ENCODE measurements around the gene E2F2. TPM values are rescaled to one million over a fixed set of nuclear protein-coding genes. Genes with fewer than 3 reads are reported as not detected.
A peak's percentile ranks its signal among the peaks of the same experiment; 100 is the strongest.

The E2F2 gene, protein sequence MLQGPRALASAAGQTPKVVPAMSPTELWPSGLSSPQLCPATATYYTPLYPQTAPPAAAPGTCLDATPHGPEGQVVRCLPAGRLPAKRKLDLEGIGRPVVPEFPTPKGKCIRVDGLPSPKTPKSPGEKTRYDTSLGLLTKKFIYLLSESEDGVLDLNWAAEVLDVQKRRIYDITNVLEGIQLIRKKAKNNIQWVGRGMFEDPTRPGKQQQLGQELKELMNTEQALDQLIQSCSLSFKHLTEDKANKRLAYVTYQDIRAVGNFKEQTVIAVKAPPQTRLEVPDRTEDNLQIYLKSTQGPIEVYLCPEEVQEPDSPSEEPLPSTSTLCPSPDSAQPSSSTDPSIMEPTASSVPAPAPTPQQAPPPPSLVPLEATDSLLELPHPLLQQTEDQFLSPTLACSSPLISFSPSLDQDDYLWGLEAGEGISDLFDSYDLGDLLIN
- total RNA-seq (ENCODE audit: insufficient read depth, low replicate concordance), result 5.1 TPM

DNA sequence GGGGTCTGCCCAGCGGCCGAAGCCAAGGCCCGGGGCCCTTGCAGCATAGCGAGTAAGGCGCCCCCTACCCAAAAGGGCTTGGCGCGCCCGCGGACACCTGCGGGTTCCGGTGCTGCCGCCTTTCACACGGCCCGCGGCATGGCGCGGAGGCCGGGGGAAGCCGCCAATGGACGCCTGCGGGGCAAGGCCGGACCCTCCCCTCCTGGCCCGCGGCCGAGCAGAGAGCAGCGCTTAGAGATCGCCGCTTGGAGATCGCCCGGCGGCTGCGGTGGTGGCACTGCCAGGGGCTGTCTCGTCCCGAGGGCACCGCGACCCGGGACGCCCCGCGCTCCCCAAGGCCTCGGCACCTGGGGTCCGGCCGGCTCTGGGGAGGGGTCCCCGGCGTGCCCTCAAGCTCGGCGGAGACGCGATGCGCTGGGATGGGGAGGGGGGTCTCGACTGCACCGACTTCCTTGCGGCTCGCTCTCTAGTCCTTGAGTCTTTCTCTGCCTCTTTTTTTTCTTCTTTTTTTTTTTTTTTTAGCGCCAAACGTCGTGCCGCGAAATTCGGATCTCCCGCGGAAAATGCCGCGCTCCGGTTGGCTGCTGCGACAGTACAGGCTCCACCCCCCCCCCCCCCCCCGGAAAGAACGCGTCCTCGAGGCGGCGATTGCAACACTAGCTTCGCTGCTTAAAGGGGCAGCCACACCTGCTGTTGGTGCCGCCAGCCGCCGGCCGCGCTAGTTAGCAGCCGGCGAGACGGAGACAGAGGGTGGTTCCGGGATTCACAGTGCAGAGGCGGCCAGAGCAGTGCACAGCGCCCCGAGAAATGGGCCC, at the start of gene E2F2:
Gene E2F2 (minus strand): TSS at position 487 of the 815 bp plus-strand sequence. CDS start 440 bp downstream, at position 47.
- peak; percentile 90 for DNase-seq (ENCODE audit: low spot score)

DNA sequence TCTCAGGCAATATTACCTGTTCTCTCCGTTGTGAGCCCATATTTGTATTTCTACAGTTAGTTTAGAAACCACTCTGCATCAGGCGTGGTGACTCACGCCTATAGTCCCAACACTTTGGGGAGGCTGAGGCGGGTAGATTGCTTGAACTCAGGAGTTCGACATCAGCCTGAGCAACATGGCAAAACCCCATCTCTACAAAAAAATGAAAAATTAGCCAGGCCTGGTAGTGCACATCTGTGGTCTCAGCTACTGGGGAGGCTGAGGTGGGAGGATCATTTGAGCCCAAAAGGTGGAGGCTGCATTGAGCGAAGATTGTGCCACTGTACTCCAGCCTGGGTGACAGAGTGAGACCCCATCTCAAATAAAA, 47.9 kb upstream of the E2F2 start:
- DNase-seq (ENCODE audit: low spot score), result no peak

DNA sequence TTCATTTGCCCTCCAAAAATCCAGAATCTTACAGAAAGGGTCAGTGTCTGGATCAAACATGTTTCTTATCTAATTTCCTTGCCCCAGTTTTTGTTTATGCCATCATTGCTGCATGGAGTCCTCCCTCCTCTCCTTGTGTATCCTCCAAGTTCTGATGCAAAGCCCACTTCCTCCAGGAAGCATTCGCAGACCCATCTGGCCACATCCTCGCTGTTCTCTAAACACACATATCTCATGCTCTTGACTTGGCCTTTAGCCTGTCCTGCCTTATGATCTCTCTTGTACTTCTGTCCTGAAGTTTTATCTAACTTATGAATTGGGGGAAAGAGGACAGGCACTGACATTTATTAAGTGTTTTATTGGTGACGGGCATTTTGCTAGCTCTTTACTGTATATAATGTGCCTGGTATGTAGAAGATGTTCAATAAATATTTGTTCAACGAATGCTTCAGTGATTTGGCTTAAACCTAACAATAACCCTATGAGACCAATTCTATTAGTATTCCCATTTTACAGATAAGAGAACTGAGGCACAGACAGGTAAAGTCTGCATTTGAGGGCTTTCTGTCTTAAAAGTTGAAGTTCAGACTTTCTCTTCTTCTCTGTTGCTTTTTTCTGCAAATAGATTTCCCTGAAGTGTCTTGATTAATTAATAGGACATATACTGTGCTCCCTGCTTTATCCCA, 47.4 kb upstream of the E2F2 start:
- DNase-seq (ENCODE audit: low spot score), result no peak

DNA sequence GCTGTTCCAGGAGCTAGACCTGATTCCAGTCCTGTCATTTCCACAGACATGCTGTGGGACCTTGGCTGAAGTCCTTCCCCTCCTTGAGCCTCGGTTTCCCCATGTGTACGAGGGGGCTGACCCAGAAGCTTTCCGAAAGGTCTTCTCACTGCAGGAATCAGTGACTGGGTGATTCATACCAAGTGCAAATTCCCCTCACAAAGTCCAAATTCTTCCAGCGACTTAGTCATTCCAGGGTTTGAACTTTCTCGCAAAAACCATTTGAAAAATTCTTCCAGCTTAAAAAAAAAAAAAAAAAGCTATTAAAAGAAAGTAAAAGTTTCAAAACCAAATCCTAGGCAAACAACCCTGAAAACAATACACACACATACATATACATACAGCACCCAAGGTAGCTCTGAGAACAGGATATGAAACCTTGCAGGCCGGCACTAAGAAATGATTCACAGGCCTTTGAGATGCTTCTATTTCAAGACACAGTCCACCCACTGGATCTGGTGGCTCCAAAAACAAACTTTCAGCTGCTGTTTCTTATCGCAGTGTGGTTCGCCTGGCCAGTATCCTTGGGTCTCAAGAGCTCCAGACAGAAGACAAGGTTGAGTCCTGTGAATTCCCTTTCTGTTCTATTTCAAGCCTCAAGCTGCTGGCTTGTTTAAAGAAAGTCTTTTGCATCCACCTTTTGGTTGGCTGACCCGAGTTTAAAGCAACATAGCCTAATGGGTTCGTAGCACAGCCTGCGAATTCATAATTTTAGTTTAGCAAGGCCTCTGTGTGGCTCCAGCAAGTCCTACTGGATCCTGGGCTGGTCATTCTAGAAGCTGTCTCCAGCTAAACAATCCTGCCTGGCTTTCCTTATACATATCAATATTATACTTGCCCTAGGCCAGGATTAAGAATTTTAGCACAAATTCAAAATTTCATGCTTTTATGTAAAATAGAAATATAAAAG, 46.3 kb upstream of the E2F2 start:
- peak; percentile 98 for DNase-seq (ENCODE audit: low spot score)

DNA sequence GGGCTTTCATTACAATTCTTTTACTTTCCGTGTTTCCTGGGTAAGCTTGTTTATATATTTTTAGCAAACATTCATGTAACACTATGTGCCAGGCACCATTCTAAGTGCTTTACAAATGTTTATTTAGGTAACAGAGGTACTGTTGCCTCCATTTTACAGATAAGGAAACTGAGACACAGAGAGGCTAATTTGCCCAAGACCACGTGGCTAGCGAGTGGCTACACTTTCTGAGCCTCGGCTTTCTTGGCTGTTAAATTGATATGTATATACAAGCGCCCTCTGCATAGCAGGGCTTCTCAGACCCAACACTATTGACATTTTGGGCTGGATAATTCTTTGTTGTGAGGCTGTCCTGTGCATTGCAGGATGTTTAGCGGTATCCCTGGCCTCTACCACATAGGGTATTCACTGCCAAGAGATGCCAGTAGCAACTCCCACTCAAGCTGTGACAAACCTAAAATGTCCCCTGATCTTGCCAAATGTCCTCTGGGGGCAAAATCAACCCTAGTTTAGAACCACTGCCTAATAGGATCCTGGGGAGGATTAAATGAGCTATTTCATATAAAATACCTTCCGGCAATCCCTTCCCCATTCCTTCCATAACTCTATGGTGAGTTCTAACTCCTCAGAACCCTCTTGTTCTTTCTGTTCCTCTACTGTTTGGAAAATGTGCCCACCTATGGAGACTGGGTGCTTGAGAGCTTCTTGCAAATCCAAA, 45.5 kb upstream of the E2F2 start:
- DNase-seq (ENCODE audit: low spot score), result no peak

DNA sequence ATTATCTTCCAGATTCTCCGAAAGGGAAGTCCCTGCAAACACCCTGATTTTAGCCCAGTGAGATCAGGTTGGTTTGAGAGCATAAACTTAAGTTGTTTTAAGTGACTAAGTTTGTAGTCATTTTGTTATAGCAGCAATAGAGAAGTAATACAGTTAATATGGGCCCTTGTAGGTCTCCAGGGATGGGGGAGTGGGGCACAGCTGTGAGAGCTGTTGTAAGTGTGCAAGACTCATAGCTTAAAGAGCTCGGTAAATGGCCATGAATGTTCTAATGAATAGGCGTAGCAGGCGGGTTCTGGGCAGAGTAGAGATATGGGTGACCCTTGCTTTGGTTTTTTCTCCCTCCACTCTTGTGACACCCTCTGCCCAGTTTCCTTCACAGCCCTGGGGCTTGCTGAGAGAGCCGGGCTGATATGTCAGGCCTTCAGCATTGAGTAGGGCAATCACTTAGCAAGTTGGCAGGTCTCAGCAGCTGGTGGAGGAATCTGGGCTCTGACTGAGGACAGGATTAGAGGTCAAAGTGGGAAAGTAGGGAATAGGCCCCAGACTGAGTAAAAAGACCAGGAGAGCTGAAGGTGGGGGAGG, 44.3 kb upstream of the E2F2 start:
- DNase-seq (ENCODE audit: low spot score), result no peak

DNA sequence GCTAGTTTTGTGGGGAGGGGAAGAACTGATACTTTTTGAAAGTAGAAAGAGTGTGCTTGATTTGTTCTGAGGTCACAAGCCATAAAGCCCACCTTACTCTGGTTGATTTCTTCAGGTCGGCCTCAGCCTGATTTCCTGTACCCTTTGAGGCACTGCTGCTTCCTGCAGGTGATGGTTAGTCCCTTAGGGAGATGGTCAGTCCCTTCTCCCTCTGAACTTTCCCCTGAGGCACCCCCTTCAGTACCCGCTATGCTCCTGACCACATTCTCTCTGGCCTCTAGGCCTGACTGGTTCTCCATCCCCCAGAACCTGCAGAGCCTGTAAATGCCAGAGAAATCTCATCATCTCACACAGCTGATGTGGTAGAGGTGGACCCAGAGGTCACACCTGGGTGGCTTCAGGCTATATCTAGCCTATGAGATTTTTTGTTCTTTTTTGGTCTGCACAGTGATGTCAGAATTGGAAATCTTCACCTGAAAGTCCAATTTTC, 43.3 kb upstream of the E2F2 start:
- no peak for DNase-seq (ENCODE audit: low spot score)

DNA sequence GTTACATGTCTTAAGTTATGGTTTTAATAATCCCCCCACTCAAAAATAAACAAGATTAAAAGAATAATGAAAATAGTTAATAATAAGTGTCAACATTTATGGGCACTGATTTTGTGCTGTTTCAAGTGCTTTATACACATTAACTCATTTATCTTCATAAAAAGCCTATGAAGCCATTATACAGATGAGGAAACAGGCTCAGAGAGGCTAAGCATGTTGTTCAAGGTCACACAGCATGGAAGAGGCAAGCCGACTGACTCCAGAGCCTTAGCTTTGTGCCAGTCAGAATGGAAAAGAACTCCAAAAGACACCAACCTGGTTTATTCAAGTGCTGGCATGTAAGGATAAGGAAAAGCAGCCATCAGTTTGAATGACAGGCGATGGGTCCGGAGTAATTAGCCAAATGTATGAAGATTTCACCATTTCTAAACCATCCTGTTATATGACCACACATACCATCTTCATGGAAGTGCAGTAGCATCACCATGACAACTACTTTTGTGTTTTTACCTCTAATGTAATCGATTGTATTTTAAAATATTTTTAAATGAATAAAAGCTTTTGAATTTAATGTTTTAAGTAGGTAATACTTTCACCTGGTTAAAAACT, 42.6 kb upstream of the E2F2 start:
- no peak for DNase-seq (ENCODE audit: low spot score)

DNA sequence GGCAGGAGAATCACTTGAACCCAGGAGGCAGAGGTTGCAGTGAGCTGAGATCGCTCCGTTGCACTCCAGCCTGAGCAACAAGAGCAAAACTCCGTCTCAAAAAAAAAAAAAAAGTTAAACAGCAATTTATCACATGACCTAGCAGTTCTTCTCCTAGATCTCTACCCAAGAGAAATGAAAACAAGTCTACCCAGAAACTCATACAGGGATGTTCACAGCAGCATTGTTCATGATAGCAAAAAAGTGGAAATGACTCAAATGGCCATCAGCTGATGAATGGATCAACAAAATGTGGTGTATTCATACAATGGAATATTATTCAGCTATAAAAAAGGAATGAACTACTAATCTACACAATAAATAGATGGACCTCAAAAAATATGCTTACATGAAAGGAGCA, 40.4 kb upstream of the E2F2 start:
- DNase-seq (ENCODE audit: low spot score), result no peak

DNA sequence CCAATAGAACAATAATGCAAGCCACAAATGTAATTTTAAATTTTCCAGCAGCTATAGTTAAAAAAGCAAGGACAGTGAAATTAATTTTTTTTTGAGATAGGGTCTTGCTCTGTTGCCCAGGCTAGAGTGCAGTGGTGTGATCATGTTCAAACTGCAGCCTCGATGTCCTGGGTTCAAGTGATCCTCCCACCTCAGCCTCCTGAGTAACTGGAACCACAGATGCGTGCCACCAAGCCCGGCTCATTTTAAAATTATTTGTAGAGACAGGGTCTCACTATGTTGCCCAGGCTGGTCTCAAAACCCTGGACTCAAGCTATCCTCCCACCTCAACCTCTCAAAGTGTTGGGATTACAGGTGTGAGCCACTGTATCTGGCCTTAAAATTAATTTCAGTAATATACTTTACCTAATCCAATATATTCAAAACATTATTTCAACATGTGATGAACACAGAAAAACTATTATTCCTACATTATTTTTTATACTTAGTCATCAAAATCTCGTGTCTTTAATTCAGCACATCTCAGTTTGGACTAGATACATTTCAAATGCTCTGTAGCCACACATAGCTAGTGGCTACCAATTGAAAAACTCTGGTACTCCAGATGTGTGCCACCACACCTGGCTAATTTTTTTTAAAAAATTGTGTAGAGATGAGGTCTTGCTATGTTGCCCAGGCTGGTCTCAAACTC, 39.1 kb upstream of the E2F2 start:
- DNase-seq (ENCODE audit: low spot score), result no peak

DNA sequence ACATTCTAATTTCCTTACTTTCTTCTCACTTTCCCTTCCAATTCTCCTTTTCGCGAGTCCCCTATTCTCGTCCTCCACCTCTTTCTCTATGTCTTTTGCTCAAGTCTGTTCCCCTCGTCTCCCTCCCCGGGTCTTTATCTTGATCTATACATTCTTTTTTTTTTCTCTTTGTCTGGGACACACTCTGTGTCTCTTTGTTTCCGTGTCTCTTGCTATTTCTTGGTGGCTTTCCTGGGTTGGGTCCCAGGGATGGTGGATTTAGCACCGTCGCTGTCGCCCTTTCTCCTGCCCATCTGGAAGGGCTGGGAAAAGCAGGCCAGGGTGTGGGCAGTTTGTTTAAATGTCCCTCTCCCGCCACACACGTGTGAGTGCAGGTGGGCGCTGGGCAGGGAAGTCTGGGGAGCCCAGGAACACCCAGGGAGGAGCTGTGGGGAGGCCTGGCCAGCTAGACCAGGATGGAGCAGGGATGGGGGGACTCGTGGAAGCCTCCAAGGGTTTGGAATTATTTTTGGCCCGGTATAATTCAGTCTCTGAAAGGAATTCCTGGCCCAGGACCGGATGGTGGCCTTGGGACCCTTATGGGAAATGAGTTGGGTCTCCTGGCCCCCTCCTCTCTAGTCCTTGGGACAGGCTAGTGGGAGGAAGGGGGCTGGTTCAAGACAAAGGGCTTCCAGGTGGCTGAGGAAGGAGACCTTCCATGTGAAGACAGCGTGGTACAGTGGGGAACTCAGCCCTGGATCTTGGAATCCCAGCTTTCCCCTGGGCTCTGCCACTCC, 37.8 kb upstream of the E2F2 start:
- DNase-seq (ENCODE audit: low spot score), result no peak

DNA sequence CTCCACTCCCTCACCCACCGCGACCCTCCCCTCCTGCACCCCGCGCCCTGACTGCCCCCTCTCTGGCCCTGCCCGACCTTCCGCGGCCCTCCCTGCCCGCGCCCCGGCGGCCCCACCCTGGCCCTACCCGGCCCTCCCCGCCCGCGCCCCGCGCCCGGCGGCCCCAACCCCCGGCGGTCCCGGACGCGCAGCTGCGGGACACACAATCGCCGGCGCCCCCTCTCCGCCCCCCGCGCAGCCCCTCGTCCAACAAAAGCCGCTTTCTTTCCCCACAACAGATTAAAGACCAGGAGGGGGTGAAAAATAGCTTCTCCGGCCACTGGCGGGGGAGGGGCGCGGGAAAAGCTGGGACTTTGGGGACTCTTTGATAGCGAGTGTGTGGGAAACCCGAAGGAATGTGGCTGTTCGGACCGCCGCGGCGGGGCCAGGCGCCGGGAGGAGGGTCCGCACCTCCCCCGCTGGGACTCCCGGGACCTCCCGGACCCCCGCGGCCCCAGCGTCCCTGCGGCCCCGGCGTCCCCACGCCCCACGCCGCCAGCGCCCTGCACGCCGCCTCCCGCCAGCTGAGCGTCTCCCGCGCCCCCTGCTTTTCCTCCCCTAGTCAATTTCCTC, 37.1 kb upstream of the E2F2 start:
- no peak for DNase-seq (ENCODE audit: low spot score)

DNA sequence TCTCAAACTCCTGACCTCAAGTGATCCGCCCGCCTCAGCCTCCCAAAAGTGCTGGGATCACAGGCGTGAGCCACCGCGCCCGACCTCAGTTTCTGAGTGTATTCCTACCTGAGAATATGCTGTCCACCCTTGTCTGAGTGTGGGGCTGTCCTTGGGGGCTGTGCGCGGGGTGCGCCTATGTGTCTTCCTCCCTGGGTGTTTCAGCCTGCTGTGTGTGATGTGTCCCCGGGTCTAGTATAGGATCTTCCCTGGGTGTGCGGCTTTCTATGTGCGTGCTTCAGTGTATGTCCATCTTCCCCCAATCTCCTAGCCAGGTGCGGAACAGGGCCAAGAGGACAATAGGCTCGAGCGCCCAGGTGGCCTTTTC, 36.6 kb upstream of the E2F2 start:
- no peak for DNase-seq (ENCODE audit: low spot score)

DNA sequence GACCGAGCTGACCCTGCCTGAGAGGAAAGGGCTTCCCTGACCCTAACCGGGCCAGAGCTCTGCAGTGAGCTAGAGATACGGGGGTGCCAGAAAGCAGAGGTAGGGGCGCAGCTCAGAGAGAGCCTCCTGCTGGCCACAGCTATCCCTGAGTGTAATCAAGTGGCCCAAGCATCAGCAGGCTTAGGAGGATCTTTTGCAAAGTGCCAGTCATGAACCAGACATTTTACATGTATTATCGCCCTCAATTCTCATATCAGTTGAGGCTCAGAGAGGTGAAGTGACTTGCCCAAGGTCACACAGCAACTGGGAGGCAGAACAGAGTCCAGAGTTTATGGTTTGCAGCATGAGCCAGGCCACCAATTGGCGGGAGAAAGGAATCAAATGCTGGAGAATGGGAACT, 35.3 kb upstream of the E2F2 start:
- DNase-seq (ENCODE audit: low spot score), result no peak

DNA sequence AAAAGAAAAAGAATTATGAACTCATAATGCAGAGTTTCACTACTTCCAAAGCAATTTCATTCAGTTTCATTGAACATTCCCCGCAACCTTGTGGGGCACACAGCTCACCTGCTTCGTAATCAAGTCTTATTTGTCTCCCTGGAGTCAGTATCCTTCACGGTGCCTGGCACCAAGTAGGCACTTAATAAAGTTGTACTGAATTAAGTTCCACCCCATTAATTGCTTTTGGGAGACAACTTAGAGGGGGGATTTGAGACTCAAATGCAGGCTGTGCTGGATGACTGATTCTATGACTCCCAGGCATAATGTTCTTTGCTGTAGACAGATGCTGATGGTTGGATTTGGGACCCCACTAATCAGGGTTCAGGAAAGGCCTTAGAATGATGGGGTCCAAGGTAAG, 34.7 kb upstream of the E2F2 start:
- no peak for DNase-seq (ENCODE audit: low spot score)

DNA sequence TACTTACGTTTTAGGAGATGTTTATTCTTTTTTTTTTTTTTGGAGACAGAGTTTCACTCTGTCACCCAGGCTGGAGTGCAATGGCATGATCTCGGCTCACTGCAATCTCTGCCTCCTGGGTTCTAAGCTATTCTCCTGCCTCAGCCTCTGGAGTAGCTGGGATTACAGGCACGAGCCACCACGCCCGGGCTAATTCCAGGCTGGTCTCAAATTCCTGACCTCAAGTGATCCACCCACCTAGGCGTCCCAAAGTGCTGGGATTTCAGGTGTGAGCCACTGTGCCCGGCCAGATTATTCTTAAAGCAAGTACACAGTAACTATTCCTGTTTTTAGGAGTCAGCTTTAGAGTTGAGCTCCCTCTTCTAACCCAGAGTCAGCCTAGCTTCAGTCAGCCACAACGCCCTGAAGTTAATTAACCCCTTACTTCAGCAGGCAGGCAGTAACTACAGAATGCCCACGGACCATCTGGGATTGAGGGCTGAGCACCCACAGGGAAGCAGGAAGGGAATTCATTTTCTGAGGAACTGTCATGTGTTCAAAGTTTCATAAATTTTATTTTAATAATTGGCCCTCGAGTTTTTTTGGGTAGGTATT, 33.6 kb upstream of the E2F2 start:
- DNase-seq (ENCODE audit: low spot score), result no peak

DNA sequence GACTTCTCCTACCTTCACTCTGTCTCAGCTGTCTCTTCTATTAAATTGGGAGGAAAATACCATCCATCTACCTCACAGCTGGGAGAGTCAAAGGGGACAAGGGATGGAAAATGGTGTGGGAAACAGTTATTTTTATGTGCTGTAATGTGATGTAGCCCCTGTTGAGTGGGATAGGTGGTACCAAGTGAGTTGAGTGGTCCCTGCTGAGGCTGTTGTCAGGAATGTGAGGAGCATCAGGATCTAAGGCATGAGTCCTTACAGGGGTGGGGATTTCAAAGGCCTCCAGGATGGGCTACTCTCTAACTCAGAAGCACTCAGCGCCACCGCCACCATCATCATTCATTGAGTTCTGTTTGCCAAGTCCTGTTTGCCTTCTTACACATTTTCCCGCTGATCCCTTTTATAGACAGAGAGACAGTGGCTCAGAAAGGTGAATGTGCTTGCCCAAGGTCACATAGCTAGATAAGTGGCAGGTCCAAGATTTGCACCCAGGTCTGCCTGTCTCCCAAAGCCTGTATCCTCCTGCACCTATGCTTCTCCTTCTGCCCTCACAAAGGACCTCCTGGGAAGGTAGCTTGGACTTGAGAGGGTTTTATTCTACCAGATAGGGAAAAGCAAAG, 32.8 kb upstream of the E2F2 start:
- no peak for DNase-seq (ENCODE audit: low spot score)
